Stimulated activated CD8-positive, alpha-beta memory T cell treated with anti-CD3 and anti-CD28 coated beads, Interleukin-15, amount 100 ng/mL, for 1 hour (primary cell): Measurements from ENCODE around the gene CFAP74.

Source experiments
- DNase-seq: peaks from one replicate; pipeline ENCODE4 v3.0.0-alpha.2; 2020; ENCODE audit warnings: low read depth

The CFAP74 gene

DNA sequence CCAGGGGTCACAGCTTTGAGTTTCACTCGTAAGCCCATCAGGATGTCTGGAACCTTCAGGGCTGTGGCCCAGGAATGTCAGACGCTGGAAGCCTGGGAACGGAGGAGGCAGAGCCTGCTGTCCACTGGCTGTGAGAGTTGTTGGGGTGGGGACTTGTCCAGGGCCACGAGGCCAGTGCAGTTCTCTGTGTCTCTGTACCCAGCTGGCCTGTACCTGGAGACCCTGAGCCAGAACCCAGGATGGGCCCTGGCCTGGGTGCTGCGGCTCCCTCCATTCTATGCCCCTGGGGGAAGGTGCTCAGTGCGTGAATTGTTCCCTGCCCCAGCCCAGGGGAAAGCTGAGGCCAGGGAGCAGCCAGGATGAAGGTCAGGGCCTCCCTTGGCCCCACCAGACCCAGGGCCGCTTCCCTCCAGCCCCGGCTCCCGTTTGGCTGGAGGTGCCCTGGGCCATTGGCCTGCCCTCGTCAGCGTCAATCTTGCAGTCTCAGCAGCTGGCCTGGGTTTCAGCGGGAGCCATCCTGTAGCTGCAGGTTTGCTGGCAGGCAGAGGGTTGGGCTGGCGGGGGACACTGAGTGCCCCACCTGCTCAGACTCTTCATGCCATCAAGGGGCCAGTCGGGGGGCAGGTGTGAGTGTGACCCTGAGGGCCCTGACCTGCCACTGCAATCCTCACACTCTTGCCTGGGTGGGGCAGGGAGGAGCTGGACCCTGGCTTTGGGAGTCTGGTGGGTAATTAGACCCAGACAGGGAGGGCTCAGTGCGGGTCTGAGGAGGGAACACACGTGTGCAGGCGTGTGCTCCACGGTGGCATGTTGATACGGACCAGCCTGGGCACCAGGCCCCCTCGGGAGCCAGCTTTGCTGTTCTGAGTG, 89.2 kb downstream of the CFAP74 start:
- DNase-seq, result no peak

DNA sequence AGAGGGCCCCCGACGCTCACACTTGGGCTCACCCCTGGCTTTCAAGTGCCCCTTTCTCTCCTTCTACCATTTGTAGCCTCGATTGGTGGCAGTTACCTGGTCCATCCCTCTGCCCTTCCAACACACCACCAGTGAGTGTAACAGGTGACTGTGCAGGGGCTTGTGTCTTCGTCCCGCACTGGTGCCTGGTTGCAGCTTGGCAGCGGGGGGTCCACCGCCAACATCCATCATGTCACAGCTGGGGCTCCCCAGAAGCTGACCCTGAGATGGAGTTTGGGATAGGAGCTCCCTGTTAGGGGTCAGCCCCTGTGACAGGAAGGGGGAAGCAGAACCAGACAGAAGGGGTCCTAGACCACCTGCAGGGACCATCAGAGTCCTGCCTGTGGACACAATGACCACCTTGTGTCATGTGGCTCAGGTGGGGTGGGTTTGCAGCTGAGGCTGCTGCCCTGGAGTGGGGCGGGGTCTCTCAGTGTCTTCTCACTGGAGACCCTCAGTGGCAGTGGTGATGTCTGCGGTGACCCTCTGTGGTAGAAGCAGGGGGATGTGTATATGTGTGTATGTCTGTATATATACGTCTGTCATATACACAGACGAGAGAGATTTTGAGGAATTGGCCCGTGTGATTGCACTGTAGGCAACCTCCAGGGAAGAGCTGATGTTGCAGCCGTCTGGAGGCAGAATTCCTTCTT, 92.1 kb downstream of the CFAP74 start:
- DNase-seq, result no peak

DNA sequence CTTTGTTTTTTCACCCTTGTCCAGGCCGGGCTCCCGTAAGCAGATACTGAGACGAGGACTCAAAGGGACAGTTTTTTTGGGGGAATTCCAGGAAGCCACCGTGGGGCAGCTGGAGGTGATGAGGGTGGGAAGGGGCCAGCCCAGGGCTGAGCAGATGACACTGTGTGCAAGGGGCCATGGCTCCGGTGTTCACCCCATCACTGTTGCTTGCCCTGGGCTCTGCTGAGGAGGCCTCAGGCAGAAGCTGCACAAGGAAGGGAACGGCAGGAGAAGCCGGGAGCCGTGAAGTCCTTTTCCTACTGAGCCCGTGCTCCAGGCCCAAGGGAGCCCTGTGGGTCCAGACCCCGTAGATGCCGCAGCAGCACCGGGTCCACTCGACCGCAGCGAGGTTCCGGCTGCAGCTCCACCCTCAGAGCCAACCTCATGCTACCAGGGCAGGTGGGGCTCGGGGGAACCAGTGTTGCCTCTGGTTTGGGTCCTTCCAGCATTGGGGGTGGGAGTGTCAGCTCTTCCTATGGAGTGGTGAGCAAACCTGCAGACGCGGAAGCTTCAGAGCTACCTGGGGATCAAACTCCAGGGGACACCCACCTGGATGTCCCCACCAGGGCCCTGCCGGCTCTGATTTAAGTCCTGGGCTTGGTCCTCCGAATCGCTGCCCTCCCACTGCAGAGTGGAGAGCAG, 92.8 kb downstream of the CFAP74 start:
- no peak for DNase-seq

DNA sequence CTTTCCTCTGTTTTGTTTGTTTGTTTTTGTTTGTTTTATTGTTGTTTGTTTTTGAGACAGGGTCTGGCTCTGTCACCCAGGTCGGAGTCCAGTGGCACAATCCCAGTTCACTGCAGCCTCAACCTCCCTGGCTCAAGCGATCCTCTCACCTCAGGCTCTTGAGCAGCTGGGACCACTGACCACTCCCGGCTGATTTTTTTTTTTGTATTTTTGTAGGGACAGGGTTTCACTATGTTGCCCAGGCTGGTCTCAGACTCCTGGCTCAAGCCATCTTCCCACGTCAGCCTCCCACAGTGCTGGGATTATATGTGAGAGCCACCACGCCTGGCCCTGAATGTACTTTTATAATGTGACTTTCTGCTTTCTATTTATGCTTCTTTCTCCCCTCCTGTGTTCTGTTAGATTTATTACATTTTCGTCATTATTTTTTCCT, 93.5 kb downstream of the CFAP74 start:
- no peak for DNase-seq

DNA sequence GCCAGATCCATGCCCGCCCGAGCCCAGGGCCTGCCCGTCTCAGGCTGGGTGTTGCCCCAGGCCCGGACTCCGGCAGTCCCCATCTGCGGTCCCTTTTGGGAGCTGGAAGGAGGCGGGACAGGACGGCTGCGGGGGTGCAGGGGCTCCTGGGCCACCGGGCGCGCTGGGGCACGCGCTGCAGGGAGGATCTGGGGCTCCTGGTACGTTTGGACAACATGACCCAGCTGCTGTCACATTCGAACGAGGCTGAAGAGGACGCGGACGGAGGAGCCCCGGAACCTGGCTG, 95.1 kb downstream of the CFAP74 start:
- DNase-seq, result no peak

DNA sequence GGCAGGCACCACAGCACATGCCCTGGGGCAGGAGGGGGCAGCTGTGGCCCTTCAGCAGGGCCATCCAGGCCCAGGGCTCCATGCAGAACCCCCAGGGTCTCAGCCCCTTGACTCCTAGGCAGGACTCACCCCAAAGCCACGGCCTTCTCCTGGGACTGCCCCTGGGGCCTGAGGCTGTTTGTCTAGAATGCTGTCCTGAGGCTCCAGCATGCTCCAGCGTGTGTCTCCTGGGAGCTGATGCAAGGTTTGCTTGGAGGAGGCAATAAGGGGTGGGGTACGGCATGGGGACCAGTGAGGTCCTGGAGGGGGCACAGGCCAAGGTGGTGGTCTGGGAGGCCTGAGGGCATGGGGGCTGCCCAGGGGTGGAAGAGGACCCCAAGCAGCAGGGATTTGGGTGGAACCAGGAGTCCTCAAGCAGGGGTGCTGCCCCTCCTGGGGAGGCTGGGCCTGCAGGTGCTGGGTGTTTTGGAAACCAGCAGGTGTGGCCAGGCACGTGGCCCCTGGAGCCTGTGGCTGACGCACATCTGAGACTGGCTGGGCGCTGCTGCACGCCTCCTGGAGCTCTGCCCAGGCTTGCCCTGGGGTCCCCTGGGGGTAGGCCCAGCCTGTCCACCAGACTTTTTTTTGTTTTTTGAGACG, 96.4 kb downstream of the CFAP74 start:
- no peak for DNase-seq

DNA sequence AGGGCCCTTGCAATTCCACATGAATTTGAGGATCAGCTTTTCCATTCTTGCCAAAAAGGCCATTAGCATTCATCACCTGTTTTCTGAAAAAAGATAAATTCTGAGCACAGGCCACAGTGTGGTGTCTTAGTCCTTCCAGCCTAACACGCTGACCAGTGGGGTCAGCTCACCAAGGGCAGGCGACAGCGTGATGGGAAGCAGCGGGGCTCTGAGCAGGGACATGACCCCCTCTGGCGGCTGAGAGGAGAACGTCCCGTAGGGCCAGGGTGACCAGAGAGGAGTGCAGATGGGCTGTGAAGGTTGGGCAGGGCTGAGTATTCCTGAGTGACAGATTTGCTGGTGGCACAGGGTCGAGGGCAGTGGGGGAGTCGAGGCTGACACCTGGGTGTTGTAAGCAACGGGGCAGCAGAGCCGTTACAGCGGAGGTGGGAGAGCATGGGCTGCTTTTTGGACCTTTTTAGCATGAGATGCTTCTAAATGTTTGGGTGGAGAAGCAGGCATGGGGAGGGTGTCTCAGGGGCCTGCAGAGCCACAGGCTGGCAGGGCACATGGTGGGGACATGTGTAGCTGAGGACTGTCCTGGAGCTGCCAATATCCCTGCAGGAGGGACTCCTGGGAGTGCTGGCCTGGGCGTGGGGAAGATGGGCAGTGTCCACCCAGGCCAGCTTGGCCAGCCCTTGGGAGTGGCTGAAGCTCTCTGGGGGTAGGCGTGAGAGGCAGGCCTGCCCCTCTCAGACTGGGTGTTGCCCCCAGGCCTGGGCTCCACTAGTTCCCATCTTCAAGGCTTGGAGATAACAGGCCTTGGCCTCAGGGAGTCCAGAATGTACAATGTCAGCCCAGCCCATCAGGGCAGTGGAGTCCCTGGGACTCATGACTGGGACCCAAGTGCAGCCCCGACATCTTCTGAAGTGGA, 97.1 kb downstream of the CFAP74 start:
- peak; percentile 40 for DNase-seq

DNA sequence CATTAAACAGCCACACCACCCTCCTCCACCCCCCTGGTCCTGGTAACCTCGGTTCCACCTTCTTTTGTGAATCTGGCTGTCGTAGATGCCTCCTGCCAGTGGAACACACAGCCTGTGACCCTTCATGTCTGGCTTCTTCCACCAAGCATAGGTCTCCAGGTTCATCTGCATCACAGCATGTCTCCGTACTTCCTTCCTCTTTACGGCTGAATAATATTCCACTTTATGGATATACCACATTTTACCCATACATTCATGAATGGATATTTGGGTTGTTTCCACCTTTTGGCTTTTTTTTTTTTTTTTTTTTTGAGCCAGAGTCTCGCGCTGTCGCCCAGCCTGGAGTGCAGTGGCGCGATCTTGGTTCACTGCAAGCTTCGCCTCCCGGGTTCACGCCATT, 100.4 kb downstream of the CFAP74 start:
- no peak for DNase-seq

DNA sequence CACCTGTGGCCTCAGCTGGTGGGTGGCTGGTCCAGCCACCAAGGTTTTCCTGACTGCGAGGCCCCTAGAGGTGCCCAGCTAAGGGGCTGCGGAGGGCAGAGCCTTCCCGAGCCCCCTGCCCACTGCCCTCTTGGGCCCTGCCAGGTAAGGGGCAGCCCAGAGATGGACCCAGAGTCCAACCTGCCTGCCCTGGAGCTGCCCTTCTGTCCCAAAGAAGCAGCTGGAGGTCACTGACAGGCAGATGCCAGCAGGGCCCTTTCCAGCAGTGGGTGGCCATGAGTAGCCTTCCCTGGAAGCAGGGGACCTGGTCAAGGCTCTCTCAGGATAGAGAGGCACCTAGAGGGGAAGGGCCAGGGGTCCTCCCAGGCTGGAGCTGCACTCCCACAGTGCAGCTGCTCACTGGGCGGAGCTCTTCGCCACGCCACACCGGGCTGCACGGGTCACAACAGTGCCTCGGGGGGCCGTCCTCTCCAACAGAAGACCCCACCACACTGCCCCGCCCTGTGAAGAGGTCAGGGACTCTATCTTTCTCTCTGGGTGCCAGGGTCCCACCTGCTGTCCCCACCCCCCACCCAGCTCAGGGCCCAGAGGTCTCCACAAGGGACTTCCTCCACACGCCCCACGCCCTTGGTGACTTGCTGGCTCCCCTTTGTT, 101.8 kb downstream of the CFAP74 start:
- no peak for DNase-seq

DNA sequence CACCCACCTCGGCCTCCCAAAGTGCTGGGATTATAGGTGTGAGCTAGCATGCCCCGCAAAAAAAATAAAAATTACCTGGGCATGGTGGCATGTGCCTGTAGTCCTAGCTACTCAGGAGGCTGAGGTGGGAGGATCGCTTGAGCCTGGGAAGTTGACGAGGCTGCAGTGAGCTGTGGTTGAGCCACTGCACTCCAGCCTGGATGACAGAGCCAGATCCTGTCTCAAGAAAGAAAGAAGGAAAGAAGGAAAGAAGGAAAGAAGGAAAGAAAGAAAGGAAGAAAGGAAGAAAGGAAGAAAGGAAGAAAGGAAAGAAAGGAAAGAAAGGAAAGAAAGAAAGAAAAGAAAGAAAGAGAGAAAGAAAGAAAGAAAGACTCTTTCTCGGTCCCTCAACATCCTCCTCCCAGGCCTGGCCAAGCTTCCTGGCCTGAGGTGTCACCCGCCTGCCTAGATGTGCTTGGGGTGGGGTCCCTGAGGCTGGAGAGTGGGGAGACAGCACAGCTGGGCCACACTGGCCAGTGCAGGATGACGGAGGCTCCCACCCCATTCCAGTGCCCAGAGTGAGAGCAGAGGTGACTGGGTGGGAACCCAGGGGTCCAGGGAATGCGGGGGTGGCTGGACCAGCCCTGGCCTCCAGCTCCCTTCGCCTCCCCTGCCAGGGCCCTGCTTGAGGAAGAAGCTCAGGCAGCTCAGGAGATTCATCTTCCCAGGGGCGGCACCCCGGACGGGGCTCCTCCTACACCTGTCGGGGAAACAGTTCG, 102.5 kb downstream of the CFAP74 start:
- DNase-seq, result no peak

DNA sequence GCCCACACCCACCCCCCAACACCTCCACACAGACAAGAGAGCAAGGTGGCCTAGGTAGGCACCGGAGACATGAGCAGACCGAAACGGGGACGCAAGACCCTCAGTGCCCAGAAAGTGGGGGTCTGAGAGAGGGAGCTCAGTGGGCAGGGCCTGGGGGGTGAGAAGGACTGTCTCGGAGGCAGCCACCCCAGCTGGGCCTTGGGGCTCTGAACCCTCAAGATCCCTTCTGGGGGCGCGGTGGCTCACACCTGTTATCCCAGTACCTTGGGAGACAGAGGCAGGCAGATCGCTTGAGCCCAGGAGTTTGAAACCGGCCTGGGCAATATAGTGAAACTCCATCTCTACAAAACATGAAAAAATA, 103.6 kb downstream of the CFAP74 start:
- no peak for DNase-seq

DNA sequence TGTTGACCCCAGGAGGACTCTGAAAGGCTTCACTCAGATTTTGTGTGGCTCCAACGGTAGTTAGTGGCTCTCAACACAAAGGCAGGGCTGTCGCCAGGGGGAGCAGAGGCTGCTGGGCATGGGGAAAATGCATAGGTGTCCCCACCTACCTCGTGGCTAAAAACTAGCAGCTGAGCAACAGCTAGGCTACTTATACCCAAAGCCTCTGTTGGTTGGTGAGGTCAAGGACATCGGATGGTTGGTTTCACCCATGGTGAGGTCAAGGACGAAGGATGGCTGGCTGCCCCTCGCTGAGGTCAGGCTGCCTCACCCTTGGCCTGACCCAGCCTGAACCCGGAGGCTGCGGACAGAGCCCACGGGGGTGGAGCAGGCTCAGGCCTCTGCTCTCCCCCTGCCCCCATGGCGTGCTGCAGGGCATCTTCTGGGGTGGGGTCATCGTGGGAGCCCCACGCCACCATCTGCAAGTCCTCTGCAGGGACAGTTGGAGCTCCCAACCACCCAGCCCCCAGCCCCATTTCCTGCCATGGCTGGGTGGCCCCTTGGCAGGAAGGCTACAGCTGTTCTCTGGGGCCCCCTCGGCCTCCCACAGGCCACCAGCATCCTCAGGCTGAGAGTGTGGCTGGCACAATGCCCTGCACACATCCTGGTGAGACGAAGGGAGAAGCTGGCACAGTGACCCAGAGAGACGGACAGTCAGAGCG, 104.2 kb downstream of the CFAP74 start:
- no peak for DNase-seq

DNA sequence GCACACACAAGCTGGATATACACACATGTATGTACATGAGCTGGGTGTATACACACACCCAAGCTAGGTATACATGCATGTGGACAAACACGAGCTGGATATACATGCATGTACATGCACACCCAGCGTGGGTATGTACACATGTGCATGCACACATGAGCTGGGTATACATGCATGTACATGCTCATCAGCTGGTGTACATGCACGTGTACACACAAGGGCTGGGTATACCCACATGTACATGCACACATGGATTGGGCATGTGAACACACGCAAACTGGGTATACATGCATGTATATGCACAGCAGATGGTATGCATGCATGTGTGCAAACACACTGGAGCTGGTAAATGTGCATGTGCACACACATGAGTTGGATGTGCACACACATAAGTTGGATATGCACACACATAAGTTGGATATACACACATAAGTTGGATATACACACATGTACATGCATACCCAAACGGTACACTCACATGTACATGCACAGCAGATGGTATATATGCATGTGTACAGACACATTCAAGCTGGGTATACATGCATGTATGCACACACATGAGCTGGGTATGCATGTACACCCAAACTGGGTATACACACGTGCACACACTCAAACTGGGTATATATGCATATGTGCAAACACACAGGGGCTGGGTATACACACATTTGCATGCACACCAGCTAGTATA, 105.2 kb downstream of the CFAP74 start:
- DNase-seq, result no peak

DNA sequence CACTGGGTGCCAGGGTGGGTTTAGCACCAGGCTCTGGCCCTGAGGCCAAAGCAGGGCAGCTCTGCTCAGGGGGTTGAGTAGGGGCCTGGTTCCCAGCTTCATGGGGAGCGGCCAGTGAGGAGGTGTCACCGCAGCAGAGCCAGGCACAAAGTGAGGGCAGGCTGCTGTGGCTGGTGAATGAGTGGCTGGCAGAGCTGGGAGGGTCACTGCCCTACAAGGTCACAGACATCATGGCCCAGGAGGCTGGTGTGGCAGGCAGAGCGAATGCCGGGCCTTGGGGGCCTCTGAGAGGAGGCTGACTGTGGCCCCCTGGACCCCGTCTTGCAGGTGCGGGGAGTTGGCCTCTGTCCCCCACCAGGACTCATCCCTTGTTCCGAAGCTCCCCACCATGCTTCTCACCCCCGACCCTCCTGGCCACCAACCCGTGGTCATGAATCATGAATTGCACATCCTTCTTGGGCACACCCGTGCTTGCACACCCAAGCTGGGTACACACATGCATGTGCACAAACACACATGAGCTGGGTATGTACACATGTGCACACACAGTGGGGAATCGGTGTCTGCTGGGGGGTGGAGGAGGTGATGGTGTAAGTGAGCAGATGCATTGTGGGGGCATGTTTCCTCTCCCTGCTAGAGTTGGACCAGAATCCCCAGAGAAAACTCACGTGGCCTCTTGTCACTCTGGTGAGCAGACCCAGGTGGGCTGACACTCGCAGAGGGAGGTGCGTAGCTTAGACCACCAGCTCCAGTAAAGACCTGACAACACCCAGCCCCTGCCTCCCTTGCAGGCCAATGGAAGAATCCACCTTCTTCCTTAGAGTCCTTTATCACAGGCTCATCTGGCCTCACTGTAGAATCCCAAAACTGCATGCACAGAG, 107.9 kb downstream of the CFAP74 start:
- DNase-seq, result no peak

DNA sequence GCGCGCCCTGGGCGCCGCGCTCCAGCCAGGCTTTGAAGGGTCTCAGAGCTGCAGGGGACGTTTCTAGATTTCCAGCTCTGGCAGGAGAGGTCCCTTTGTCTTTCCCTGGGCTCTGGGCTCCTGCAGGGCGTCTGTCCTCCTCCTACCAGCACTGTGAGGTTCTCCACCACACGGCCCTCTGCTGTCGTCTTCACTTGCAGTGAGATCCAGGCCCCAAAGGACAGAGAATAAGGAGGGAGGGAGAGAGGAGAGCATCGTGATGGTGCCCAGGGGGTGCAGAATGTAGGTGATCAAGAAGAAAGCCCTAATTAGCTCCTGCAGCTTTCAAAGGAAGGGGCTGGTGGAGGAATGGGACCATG, 108.5 kb downstream of the CFAP74 start:
- DNase-seq, result no peak

DNA sequence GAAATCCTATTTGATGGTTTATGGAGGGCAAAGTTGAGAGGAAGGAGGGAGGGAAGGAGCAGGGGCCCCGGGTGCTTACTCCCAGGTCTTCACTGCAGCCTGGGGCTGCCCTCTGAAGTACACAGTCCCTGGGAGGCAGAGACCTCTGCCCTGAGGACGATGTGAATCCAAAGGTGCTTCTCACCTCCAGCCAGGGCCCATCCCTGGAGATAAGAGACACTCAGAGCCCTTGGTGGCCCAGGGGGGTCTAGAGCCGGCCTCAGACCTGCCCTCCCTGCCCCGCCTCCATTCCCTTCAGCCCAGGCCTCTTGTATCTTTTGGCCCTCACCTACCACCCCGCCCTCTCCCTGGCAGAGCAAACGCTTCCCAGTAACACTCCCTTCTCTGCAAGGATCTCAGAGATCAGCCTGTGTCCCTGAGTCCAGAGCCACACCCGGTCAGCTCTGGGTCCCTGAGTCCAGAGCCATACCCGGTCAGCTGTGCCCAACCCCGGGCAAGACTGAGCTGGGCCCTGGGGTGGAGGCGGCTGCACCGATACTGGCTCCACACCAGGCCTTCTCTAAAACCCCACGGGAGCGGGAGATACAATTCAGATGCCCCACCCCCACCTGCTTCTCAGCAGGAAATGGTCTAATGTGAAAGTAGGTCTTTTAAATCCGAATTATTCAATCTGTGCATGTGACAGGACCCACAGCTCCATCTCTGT, 109.1 kb downstream of the CFAP74 start:
- DNase-seq, result no peak

DNA sequence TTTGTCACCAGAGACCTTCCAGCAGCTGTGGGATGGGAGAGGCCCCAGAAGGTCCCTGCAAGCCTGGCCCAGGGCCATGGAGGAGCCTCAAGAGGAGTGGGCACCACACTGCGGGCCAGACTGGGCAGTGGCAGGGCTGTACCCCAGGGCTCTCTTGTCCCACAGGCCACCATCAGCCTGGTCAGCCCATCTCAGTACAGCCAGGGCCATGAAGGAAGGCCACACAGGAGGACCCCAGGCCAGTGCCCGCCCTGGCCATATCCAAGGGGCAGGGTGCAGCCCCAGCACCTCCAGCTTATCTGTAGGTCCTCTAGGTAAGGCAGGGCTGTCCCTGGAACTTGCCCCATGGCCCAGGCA, 109.6 kb downstream of the CFAP74 start:
- no peak for DNase-seq
